PFSK-1 (cell line): ENCODE measurements around the gene LNP1.

Source experiments
- FOXP2 ChIP-seq: optimal IDR thresholded peaks from 2 replicates; pipeline ENCODE3; 2011; ENCODE audit warnings: borderline replicate concordance, control low read depth, inconsistent platforms; ENCODE audit not compliant: insufficient read depth; ENCODE audit errors: extremely low read length, extremely low read depth
- POLR2AphosphoS5 ChIP-seq: IDR thresholded peaks from 2 replicates; pipeline ENCODE4 v1.6.1; 2012; ENCODE audit warnings: low read depth, mild to moderate bottlenecking, control low read depth, low read length, moderate library complexity
- SIN3A ChIP-seq: IDR thresholded peaks from 2 replicates; pipeline ENCODE4 v1.6.1; 2012; ENCODE audit warnings: mild to moderate bottlenecking, low read length, moderate library complexity, borderline replicate concordance; ENCODE audit not compliant: insufficient read depth
- TAF1 ChIP-seq: IDR thresholded peaks from 2 replicates; pipeline ENCODE4 v1.6.1; 2012; ENCODE audit warnings: low read length, control low read depth, borderline replicate concordance; ENCODE audit not compliant: insufficient read depth
- TF ChIP-seq, protein P1 (sequence below), 2 experiments: IDR thresholded peaks; 2 replicates each; pipeline versions ENCODE4 v1.6.1 to v1.8.0; 2011 to 2012; ENCODE audit warnings: low read depth in 2 of 2, low read length in 2 of 2, control low read depth in 1 of 2, inconsistent platforms in 1 of 2, mild to moderate bottlenecking in 1 of 2, moderate library complexity in 1 of 2; ENCODE audit not compliant: insufficient read depth in 1 of 2

Gene LNP1

DNA sequence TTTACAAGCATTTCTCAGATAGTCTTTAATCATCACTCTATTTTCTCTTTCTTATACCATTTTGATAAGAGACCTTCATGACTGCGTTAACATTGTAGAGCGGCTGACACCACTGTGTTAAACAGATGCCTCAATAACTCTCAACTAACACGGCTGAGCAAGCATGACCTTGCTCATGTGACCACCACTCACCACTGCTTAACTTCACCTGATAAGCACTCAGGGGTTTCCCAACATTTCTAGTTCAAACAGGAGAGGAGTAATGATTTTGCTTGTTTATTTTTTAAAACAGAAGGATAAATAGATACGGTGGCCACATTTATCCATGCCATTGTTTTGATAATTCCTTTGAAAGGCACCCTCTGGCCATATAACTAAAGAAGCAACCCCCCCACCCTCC is 53.3 kb downstream of the LNP1 start:
- TF ChIP-seq TAF1 (no peak), SIN3A (no peak), FOXP2 (no peak), POLR2AphosphoS5 (no peak)
- TF ChIP-seq, protein P1, sequence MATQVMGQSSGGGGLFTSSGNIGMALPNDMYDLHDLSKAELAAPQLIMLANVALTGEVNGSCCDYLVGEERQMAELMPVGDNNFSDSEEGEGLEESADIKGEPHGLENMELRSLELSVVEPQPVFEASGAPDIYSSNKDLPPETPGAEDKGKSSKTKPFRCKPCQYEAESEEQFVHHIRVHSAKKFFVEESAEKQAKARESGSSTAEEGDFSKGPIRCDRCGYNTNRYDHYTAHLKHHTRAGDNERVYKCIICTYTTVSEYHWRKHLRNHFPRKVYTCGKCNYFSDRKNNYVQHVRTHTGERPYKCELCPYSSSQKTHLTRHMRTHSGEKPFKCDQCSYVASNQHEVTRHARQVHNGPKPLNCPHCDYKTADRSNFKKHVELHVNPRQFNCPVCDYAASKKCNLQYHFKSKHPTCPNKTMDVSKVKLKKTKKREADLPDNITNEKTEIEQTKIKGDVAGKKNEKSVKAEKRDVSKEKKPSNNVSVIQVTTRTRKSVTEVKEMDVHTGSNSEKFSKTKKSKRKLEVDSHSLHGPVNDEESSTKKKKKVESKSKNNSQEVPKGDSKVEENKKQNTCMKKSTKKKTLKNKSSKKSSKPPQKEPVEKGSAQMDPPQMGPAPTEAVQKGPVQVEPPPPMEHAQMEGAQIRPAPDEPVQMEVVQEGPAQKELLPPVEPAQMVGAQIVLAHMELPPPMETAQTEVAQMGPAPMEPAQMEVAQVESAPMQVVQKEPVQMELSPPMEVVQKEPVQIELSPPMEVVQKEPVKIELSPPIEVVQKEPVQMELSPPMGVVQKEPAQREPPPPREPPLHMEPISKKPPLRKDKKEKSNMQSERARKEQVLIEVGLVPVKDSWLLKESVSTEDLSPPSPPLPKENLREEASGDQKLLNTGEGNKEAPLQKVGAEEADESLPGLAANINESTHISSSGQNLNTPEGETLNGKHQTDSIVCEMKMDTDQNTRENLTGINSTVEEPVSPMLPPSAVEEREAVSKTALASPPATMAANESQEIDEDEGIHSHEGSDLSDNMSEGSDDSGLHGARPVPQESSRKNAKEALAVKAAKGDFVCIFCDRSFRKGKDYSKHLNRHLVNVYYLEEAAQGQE (IDR thresholded peaks at IDR 0.05; ENCODE audit: insufficient read depth in 1 of 2, low read depth in 2 of 2, low read length in 2 of 2), result no peak

DNA sequence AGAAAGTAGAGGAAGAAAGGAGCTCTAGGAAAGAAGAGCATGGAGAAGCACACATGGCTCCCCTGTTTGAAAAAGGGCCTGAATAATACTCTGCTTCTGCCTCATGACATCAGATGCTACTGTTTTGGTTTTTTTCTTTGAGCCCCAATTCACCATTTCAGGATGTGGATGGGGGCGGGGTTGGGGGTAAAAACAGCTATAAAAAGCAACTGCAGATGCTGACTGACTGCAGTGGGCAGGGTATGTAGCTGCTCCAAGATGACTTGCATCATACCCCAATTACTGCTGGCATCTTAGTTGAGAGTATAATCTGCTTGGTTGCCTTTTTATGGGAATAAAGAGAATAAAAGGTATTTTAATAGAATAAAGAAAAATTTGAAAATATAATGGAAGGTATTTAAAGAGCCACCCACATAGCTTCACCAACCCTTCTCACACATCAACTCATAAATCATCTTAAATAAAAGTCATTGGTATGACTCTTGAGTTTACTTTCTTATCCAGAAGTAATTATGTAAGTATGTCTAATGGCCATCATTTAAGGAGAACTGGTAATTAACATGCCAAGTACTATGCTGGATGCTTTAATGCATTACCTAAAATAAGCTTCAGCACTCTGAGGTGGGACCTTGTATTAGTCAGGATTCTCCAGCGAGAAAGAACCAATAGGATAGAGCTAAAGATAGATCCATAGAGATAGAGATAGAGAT is 54.7 kb downstream of the LNP1 start:
- TF ChIP-seq TAF1 (no peak), SIN3A (no peak), FOXP2 (no peak), POLR2AphosphoS5 (no peak)
- TF ChIP-seq, protein P1 (IDR thresholded peaks at IDR 0.05; ENCODE audit: insufficient read depth in 1 of 2, low read depth in 2 of 2, low read length in 2 of 2), result no peak

DNA sequence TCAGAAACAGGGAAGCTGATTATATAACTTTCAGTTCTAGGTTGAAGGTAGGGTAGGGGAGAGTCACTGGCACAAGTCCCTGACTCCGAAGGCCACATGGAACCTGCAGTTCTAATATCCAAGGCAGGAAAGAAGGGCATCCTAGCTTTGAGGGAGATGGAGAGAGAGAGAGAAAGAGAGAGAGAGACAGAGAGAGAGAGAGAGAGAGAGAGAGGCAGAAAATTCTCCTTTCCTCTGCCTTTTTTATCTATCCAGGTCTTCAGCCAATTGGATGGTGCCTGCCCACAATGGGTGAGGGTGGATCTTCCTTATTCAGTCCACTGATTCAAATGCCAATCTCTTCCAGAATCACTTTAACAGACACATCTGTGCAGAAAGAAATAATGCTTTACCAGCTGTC is 55.4 kb downstream of the LNP1 start:
- TF ChIP-seq SIN3A, result no peak

DNA sequence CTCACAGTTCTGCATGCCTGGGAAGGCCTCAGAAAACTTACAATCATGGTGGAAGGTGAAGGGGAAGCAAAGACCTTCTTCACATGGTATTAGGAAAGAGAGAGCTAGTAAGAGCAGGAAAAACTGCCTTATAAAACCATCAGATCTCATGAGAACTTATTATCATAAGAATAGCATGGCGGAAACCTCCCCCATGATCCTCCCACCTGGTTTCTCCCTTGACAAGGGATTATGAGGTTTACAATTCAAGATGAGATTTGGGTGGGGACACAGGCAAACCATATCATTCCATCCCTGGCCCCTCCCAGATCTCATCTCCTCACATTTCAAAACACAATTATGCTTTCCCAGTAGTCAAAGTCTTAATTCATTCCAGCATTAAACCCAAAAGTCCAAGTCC is 56.5 kb downstream of the LNP1 start:
- TF ChIP-seq POLR2AphosphoS5, result no peak
- TF ChIP-seq SIN3A, result no peak
- TF ChIP-seq, protein P1 (IDR thresholded peaks at IDR 0.05; ENCODE audit: insufficient read depth in 1 of 2, low read depth in 2 of 2, low read length in 2 of 2), result no peak
- TF ChIP-seq FOXP2, result no peak
- no peak for TF ChIP-seq TAF1

DNA sequence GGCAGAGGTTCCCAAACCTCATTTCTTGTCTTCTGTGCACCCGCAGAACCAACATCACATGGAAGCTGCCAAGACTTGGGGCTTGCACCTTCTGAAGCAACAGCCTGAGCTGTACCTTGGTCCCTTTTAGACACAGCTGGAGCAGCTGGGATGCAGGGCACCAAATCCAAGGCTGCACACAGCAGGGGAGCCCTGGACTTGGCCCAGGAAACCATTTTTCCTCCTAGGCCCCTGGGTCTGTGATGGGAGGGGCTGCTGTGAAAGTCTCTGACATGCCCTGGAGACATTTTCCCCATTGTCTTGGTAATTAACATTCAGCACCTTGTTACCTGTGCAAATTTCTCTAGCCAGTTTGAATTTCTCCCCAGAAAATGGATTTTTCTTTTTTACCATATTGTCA is 57.5 kb downstream of the LNP1 start:
- TF ChIP-seq SIN3A (no peak), TAF1 (no peak), POLR2AphosphoS5 (no peak), FOXP2 (no peak)
- TF ChIP-seq, protein P1 (IDR thresholded peaks at IDR 0.05; ENCODE audit: insufficient read depth in 1 of 2, low read depth in 2 of 2, low read length in 2 of 2), result no peak
